HG02678 (cell line): ENCODE measurements around the gene CIROP.
A peak's percentile ranks its signal among the peaks of the same experiment; 100 is the strongest.

ENCODE experiments used
- ATAC-seq: cut with Tn5 transposase; IDR thresholded peaks from one replicate; pipeline ENCODE4 v1.9.1; 2021; ENCODE audit warnings: mild to moderate bottlenecking, moderate library complexity; ENCODE audit not compliant: unreplicated experiment

Gene CIROP

DNA sequence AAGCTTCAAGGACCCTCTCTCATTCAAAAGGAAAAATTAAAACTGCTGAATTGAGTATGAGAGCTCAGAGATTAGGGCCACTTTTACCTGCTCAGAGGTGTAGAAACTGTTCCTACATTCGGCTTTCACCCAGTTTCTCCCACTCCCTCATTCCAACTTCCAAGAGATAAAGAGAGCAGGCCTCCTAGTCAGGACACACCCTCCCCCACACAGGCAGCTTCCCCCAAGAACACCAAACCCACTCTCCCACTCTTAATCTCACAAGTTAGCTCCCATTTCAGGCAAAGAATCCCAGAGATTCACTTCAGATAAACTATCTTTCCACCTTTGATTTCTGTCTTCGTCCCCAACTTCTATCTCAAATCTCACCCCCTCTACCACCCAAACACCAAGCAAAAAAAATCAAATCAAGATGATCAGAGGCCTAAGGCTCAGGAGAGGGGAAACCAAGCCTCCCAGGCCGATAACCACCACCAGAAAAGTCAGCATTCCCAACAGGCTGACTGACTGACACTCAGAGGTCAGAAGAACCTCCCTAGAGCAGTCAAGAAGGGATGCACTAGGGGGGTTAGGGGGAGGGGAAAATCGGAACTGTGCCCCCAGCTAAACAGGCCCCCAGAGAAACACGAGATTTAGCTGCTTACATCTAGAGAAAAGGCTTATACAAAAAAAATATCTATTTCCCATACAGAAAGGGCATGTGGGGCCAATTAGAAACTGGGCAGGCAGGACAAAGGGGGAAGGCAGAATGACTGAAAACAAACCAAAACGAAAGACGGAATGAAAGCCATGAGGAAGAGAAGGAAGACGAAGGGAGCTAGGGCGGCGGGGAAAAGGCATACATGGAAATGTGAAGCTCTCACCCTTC is 34.3 kb downstream of the CIROP start:
- ATAC-seq = no peak

DNA sequence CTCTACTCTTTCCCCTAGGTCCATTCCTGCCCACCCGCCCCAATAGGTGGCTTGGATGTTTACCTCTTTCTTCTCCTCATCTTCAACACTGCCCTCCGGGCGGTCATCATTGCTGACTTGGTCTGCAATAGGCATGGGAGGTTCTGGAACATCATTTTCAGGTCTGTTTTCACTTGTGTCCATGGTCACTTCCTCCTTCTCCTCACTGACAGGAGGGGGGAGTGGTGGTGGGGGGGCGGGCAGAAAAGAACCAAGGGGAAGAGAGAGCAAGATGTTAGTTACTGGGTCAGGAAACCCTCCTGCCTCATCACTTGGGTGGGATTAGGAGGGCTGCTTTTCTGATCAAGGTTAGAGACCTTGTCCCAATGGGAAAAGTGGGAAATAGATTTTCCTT is 35.4 kb downstream of the CIROP start:
- ATAC-seq = no peak

GRCh38 chr14:23068789-23069412 is 35.9 kb downstream of the CIROP start:
- ATAC-seq = peak; percentile 75

- ATAC-seq = no peak
Observed at GRCh38 chr14:23067847-23068788, 36.7 kb downstream of the CIROP start.

DNA sequence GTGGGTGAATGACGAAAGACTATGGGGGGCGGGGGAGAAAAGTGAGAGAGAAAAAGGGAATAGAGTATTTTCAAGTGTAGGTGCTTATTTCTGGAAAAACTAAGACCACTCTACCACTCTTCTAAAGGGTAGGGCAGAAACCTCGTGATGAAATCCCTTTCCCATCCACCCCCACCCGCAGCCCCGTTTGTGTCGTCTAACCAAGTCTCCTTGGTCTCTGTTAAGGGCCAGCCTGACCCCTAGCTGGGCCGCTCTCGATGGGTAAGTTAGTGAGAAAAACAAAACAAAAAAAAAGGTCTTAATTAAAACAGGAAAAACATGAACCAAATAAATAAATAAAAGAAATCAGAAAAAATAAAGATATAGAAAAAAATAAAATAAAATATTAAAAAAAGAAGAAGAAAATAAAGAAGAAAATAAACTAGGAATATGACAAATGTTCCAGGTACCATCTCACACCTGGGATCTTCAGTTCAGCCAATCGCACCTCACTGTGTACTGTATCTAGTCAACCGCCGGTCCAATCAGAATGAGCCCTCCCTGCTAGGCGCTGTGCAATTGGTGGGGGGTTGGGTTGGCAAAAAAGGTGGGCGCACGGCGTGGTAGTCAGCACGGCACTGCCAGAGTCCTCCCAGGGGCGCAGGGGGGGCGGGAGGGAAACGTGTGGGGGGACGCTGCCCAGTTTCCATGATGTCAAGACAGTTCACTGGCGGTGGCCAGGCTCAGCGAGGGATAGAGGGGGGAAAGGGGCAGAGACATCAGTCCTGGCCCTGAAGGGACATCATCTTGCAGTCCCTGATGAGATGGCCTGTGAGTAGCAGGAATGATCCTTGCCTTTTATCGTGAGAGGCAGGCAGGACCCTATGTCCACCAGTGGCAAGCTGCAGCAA is 37.7 kb downstream of the CIROP start:
- ATAC-seq = no peak

- ATAC-seq = no peak
Observed at GRCh38 chr14:23066368-23066767, 38.4 kb downstream of the CIROP start.

DNA sequence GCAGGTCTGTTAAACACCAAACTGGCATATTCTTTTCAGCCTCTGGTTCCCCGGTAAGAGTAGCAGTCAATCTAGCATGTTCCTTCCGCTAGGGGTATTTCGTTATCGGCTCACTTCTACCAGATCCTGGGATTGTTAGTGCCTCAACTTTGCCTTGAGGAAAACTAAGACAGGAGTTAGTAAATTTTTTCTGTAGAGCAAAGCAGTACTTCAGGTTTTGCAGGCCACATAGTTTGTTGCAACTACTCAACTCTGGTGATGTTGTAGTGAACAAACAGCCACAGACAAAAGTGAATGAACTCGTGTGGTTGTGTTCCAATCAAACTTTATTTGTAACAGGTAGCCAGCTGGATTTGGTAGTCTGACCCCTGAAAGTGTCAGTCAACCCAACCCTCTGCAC is 41.2 kb downstream of the CIROP start:
- ATAC-seq = no peak

GRCh38 chr14:23062002-23062401 is 42.8 kb downstream of the CIROP start:
- ATAC-seq = no peak

DNA sequence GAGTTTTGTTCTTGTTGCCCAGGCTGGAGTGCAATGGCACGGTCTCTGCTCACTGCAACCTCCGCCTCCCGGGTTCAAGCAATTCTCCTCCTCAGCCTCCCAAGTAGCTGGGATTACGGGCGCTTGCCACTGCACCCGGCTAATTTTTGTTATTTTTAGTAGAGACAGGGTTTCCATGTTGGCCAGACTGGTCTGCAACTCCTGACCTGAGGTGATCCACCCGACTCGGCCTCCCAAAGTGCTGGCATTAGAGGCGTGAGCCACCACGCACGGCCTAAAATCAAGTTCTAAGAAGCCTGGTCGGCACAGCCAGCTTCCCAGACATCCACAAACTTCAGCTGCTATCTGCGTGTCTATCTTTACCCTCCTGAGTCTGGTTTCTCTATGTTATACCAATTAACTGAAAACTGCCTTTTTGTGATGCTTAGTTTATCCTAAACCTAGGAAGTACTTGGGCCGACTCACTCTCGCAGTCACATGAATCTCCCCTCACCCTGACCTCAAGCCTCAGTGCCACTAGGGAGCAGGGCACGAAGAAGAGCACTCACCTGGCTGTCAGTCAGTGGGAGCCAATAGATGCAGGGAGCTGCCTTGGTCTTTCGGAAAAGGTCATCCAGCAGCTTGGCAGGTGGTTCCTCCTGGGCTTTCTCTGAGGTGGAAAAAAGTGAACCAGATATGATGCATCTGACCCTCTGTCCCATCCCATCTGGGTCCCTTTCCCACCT is 44.1 kb downstream of the CIROP start:
- ATAC-seq = no peak

DNA sequence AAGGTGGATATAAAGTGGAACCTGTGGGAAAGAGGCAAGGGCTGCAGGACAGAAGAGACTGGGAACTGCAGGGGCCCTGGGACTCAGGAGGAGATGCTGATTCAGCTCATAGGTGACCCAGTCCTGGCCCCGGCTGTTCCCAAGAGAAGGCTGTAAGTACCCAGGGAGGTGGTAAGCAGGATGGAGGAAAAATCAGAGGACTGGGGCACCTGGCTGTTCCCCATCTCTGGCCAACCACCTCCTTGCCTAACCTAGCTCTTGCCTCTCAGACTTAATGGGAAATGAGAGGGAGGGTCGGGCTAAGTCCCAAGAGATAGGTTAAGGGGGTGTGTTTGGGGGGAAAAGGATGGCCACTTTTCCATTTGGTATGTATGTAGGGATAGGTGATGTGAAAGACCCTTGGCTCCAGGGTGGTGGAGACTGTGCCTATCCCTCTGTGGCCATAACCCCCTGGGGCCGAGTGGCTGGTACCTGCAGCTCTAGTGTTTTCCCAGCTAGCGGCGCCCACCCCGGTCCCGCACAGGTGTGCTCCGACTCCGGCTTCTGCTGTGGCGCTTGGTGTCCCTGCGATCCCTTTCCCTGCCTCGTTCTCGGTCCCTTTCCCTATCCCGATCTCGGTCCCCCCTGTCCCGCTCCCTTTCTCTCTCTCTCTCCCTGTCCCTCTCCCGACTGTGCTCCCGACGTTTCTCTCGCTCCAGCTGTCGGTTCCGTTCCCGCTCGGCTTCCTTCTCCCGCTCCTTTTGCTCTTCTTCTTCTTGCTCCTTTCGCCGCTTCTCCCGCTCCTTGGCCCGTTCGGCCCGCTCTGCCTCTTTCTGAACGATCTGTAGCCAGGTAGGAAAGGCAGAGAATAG is 45.9 kb downstream of the CIROP start:
- no peak for ATAC-seq

DNA sequence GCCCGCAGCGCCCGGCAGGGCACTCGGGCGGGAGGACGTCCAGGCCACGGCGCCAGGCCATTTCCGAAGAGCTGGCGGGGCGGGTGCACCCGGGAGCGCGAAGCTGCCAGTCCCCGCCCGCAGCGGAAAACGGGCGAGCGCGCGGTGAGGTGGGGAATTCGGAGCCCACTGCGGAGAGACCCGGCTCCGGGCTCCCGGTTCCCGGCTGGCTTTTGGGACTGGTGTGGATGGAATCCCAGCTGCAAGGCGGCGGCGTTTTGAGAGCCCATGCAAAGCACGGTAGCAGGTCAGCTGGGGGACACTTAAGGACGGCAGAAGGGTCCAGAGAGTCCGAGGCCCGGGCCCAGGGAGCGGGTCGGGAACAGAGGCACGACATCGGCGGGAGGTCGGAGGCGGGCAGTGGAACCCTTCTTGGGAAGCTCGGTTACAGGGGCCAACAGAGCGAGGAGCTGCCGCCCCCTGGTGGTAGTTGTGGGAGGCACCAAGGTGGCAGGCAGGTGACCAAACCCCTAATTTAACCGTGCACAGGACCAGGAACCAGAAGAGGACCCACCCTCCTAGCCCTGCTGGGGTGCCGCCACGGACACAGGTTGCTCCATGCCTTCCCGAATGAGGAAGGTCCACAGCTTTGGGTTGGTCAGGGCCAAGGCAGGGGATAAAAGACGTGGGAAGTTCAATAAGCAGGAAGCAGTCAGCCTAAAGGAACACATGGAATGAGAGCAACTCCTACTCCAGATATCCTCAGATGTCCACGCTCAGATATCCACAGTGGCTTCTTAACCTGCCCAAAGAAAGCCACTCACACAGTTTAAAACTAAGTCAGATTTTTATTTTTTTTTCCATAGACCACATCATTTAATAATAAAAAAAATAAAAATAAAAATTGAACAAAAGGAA is 46.8 kb downstream of the CIROP start:
- ATAC-seq = peak; percentile 65

GRCh38 chr14:23056956-23057756 is 47.6 kb downstream of the CIROP start, which contains the start of gene CDH24:
CDH24 (minus strand) TSS chr14:23057520; CDS start chr14:23055733, 1,787 bp downstream.
- ATAC-seq = peak; percentile 66

DNA sequence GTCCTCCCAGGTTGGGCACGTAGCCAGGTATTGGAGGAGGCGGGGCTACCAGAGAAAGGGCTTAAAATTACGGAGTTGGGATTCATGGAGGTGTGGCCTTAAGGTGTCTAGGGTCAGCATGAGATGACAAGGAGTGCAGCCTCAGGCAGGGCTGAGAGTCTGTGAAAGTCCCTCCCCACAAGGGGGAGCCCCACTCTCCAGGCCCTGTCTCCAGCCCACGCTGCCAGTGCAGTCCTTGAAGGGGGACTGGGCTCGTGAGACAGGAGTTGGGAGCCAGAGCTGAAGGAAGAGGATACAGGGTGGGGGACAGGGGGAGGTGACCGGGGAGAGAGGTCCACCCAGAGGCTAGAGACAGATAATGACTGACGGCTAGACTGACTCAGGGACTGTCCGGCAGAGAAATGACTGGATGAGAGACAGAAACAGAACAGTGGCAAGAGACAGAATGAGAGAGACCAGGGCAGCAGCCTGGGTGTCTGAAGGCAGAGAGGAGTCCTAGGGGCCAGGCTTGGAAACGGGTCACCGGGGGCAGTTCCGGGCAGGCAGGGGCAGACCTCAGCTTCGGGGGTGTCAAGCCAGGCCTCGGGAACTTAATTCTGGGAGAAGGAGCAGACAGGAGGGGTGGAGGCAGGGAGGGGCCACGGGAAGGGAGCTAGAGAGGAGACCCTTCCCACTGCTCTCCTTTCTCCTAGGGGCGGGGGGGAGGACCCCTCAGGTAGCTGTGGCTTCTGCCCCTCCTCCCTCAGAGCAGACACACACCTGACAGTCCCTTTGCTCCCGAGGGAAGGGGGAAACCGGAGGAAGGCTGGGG is 48.4 kb downstream of the CIROP start:
- peak; percentile 55 for ATAC-seq

GRCh38 chr14:23055621-23056144 is 49.1 kb downstream of the CIROP start:
- no peak for ATAC-seq

DNA sequence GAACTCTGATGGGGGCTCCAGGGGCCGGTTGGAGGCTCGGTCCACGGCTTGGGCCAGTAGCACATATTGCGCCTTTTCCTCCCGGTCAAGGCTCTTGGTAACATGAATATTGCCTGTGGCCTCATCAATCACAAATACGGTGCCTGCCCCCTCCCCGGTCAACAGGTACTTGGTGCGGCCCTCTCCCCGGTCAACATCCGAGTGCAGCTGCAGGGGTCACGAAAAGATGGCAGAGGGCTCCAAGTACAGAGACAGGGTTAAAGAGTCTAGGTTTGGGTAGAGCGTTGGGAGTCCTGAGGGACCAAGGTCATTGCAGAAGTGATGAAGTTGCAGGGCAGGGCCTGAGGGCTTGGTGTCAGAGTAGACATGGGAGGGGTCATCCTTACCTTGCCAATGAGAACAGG is 49.6 kb downstream of the CIROP start:
- no peak for ATAC-seq
